HUES6 (cell line): Measurements from ENCODE around the gene EIF2AK2.

Experiments used
- H3K27ac ChIP-seq: 2 replicates; pipeline ENCODE4 v1.7.0; 2013; ENCODE audit warnings: low read depth, mild to moderate bottlenecking, low read length, inconsistent platforms
- H3K27me3 ChIP-seq: 2 replicates; pipeline ENCODE4 v1.6.1; 2013; ENCODE audit warnings: low read length; ENCODE audit not compliant: control insufficient read depth, insufficient read depth
- H3K36me3 ChIP-seq: 2 replicates; pipeline ENCODE4 v1.6.1; 2013; ENCODE audit warnings: low read length; ENCODE audit not compliant: control insufficient read depth, insufficient read depth
- H3K4me1 ChIP-seq: 2 replicates; pipeline ENCODE4 v1.6.1; 2013; ENCODE audit warnings: low read length; ENCODE audit not compliant: control insufficient read depth, insufficient read depth
- H3K4me3 ChIP-seq: 2 replicates; pipeline ENCODE4 v1.5.1; 2013; ENCODE audit warnings: low read depth, low read length
- H3K9ac ChIP-seq: one replicate; pipeline ENCODE4 v1.6.1; 2013; ENCODE audit warnings: mild to moderate bottlenecking, low read length
- H3K9me3 ChIP-seq: 2 replicates; pipeline ENCODE4 v1.6.1; 2013; ENCODE audit warnings: low read depth, low read length; ENCODE audit not compliant: control insufficient read depth, insufficient read depth

Gene EIF2AK2

DNA sequence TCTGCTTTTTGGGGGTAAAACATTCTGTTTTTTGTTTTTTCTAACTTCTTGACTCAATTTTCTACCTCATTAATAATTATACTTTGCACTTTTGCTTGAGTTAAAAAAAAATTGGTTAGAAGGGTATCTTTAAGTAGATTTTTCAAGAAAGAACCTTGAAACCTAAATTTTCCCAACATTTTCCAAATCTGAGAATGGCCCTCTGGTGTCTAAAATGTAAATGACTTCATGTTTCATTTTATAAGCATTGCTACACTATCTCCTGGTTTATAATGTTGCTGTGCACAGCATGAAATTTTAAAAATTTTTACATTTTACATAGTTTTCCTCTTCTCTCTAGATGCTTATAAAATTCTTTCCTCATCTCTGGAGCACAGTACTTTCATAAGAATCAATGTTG lies 14.2 kb downstream of the EIF2AK2 start:
- Histone ChIP-seq H3K4me1 (no peaks in the 10 kb centered on the region), H3K9ac (no peak overlapping the region), H3K36me3 (peaks cover 64% of the 10 kb centered on the region), H3K27me3 (no peaks in the 10 kb centered on the region), H3K4me3 (no peak overlapping the region), H3K27ac (no peak overlapping the region), H3K9me3 (no peaks in the 10 kb centered on the region)

DNA sequence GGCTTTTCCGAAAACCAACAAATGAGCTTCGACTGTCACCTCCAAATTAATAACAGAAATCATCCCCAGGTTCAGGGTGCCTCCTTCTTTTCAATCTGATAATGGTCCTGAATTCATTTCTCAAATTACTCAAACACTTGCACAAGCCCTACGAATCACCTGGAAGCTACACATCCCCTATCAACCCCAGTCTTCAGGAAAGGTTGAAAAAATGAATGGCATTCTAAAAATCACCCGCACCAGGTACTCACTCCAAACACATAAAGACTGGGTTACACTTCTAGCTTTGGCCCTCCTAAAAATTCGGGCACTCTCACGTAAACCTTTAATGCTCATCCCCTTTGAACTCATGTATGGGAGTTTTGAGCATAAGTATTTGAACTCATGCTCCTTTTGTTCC lies 23.9 kb downstream of the EIF2AK2 start:
- Histone ChIP-seq H3K36me3 (peaks cover 82% of the 10 kb centered on the region), H3K9me3 (no peaks in the 10 kb centered on the region), H3K27ac (no peak overlapping the region), H3K9ac (no peak overlapping the region), H3K4me1 (no peaks in the 10 kb centered on the region), H3K27me3 (no peaks in the 10 kb centered on the region), H3K4me3 (no peak overlapping the region)

DNA sequence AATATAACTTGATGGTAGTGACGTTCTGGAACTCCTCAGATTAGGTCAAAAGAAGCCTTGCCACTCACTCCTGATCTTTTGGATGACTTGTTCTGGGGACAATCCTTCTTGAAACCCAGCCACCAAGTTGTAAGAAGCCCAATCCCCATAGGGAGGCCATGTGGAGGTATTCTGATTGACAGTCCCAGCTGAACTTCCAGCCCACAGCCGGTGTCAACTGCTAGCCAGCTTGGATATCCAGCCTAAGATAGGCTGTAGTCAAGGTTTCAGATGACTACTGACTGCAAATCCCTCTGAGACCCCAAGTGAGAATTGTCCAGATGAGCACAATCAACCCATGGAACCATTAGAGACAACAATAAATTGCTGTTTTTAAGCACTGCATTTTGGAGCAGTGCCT lies 31.4 kb downstream of the EIF2AK2 start:
- Histone ChIP-seq H3K4me1 (no peaks in the 10 kb centered on the region), H3K27ac (no peak overlapping the region), H3K36me3 (peaks cover 40% of the 10 kb centered on the region), H3K9me3 (no peaks in the 10 kb centered on the region), H3K4me3 (no peak overlapping the region), H3K9ac (no peak overlapping the region), H3K27me3 (no peaks in the 10 kb centered on the region)

- Histone ChIP-seq H3K9me3 (no peaks in the 10 kb centered on the region), H3K9ac (no peak overlapping the region), H3K4me1 (no peaks in the 10 kb centered on the region), H3K27ac (no peak overlapping the region), H3K4me3 (no peak overlapping the region), H3K27me3 (no peaks in the 10 kb centered on the region), H3K36me3 (peaks cover 39% of the 10 kb centered on the region)
Observed at GRCh38 chr2:37119157-37119556, 37.6 kb downstream of the EIF2AK2 start.

GRCh38 chr2:37117566-37117965 lies 39.2 kb downstream of the EIF2AK2 start:
- Histone ChIP-seq H3K4me1 (no peaks in the 10 kb centered on the region), H3K36me3 (peaks cover 43% of the 10 kb centered on the region), H3K27ac (no peak overlapping the region), H3K27me3 (no peaks in the 10 kb centered on the region), H3K4me3 (no peak overlapping the region), H3K9me3 (no peaks in the 10 kb centered on the region), H3K9ac (no peak overlapping the region)

DNA sequence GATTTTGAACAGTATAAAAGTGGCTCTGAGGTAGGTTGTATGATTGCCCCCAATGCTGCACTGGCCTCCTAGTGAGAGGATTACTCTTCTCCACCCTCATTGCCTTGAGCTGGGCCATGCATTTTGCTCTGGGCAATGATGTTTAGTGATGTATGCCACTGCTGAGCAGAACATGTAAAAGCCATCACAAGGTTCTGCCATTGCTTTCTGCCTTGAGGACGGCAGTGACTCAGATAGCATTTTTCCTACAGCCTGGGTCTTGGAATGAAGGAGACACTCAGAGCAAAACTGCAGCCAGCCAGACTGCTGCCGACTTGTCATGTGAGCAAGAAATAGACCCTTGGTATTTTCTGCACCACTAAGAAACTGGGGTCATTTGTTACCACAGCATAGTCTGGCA lies 44.8 kb downstream of the EIF2AK2 start:
- Histone ChIP-seq H3K9me3 (no peaks in the 10 kb centered on the region), H3K4me3 (no peak overlapping the region), H3K9ac (no peak overlapping the region), H3K36me3 (peaks cover 40% of the 10 kb centered on the region), H3K27ac (no peak overlapping the region), H3K27me3 (no peaks in the 10 kb centered on the region), H3K4me1 (no peaks in the 10 kb centered on the region)

DNA sequence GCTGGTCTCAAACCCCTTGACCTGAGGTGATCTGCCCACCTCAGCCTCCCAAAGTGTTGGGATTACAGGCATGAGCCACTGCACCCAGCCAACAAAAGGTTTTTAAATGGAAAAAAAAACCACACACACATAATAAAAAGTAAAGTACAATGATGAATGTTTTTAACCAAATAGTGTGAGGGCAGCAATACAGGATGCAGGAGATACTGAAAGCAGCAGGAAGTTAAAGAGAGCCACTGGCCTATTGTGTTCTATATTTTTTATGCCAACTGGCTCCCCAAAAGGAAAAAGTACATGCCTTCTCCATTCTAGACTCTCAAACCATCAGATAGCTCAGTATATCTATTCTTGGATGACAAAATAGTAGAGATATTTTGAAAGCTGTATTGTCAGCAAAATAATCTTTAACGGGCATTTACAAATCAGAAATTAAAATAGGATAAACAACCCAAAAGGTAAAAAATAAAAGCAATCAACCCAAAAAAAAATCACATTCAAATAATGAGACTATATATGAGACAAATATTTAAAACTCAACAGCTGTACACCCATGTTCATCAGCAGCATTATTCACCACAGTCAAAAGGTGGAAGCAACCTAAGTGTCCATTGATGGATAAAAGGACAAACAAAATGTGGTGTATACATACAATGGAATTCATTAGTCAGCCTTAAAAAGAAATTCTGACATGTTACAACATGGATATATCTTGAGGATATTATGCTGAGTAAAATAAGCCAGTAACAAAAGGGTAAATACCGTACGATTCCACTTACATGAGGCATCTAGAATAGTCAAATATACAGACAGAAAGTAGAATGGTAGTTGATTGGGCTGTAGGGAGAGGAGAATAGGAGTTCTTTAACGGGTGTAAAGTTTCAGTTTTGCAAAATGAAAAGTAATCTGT lies 46.2 kb downstream of the EIF2AK2 start:
- H3K27me3 ChIP-seq: no peaks in the 10 kb centered on the region
- H3K4me1 ChIP-seq: peaks cover 4% of the 10 kb centered on the region
- H3K36me3 ChIP-seq: peaks cover 43% of the 10 kb centered on the region
- H3K9me3 ChIP-seq: no peaks in the 10 kb centered on the region
- H3K27ac ChIP-seq: no peak overlapping the region
- H3K9ac ChIP-seq: no peak overlapping the region
- H3K4me3 ChIP-seq: no peak overlapping the region

- Histone ChIP-seq H3K27me3 (no peaks in the 10 kb centered on the region), H3K4me1 (peaks cover 8% of the 10 kb centered on the region), H3K4me3 (no peak overlapping the region), H3K9ac (no peak overlapping the region), H3K9me3 (no peaks in the 10 kb centered on the region), H3K36me3 (peaks cover 47% of the 10 kb centered on the region), H3K27ac (no peak overlapping the region)
Observed at GRCh38 chr2:37109523-37109922, 47.3 kb downstream of the EIF2AK2 start.

- no peak overlapping the region for H3K4me3 ChIP-seq
- H3K9ac ChIP-seq: no peak overlapping the region
- peaks cover 8% of the 10 kb centered on the region for H3K4me1 ChIP-seq
- no peaks in the 10 kb centered on the region for H3K9me3 ChIP-seq
- peaks cover 57% of the 10 kb centered on the region for H3K36me3 ChIP-seq
- no peaks in the 10 kb centered on the region for H3K27me3 ChIP-seq
- H3K27ac ChIP-seq: no peak overlapping the region
Observed at GRCh38 chr2:37105150-37105549, 51.6 kb downstream of the EIF2AK2 start.

DNA sequence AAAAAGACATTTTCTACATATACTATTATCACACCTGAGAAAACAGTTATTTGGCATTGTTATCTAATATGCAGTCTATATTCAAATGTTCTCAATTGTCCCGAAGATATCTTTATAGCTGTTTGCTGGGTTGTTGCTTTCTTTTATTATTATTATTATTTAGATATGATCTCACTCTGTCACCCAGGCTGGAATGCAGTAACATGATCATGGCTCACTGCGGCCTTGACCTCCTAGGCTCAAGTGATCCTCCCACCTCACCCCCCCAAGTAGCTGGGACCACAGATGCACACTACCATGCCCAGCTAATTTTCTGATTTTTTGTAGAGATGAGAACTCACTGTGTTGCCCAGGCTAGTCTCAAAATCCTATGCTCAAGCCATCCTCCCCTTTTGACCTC lies 52.6 kb downstream of the EIF2AK2 start:
- H3K4me3 ChIP-seq: no peak overlapping the region

DNA sequence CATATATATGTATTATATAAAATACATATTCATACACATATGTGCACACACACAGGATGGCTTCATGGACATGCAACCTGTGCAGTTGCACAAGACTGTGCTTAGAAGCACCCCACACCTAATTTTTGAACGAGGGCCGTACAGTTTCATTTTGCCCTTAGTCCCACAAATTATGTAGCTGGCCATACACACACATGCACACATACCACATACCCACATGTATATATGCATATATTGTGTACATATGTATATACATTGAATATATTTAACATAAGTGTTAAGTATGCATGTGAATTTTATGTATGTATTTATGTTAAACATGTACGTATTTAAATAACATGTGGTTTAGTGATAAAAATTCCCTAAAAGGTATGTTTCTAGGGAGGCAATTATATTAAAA lies 54.2 kb downstream of the EIF2AK2 start:
- Histone ChIP-seq H3K4me3 (no peak overlapping the region), H3K9ac (no peak overlapping the region), H3K9me3 (no peaks in the 10 kb centered on the region), H3K27ac (no peak overlapping the region), H3K36me3 (peaks cover 49% of the 10 kb centered on the region), H3K27me3 (no peaks in the 10 kb centered on the region), H3K4me1 (peaks cover 8% of the 10 kb centered on the region)

More for the DNA sequence above, 52.6 kb downstream of the EIF2AK2 start:
- no peaks in the 10 kb centered on the region for H3K27me3 ChIP-seq
- H3K9me3 ChIP-seq: no peaks in the 10 kb centered on the region
- peaks cover 58% of the 10 kb centered on the region for H3K36me3 ChIP-seq
- no peak overlapping the region for H3K27ac ChIP-seq
- no peak overlapping the region for H3K9ac ChIP-seq
- H3K4me1 ChIP-seq: peaks cover 8% of the 10 kb centered on the region
